AG09319 (cell line): ENCODE data around the gene PMM1.
A peak's percentile ranks its signal among the peaks of the same experiment; 100 is the strongest.
"Not testable (repeated sequence)": the region's sequence is repeated elsewhere in the genome, so short reads cannot be mapped to it uniquely, and the experiment has no call there.

ENCODE experiments used
- DNase-seq: peaks from one replicate; pipeline ENCODE4 v3.0.0-alpha.2; 2010; ENCODE audit warnings: low read depth; ENCODE audit errors: extremely low read depth
- CTCF ChIP-seq: IDR thresholded peaks from 2 replicates; pipeline ENCODE4 v1.5.1; 2011; ENCODE audit warnings: low read depth, mild to moderate bottlenecking, inconsistent platforms, low read length, moderate library complexity

Gene PMM1

DNA sequence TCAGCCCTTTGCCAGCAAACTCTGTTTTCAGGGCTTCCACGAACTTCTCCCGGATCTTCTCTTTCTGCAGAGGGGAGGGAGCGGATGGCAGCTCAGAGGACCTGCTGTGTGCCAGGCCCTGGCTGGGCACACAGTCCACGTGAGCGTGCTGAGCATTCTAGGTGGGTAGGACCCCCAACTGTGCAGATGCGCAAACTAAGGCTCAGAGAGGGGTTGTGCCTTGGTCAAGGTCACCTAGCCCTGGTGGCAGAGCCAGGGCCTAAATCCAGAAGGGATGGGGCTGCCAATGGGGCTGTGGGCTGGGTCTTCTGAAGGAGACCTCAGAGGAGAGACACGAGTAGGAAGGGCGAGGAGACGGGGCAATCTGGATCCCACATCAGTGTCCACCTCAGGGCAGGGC is 10.8 kb downstream of the PMM1 start:
- no peak for TF ChIP-seq CTCF
- no peak for DNase-seq

- no peak for DNase-seq
- TF ChIP-seq CTCF: no peak
Observed at GRCh38 chr22:41578114-41578513, 11.5 kb downstream of the PMM1 start.

- DNase-seq: no peak
- peak; percentile 44 for TF ChIP-seq CTCF
Observed at GRCh38 chr22:41576877-41577276, 12.8 kb downstream of the PMM1 start.

DNA sequence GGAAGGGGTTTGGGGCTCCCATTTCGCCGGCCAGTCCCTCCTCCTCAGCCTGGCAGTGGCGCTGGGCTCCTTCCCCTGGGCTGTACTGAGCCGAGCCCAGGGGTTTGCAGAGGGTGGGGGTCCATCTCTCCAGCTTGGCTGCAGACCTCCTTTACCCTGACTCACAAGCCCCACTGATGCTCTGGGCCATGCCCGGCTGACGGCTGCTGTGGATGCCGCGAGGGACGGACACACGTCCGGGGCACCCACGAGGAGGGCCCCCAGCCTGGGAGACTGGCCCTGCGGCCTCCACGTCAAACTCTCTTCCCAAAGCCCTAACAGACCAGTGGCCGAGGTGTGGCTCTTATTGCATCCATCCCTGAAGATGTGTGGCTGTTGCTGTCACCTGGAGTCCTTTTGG is 14.1 kb downstream of the PMM1 start:
- TF ChIP-seq CTCF: no peak
- no peak for DNase-seq

DNA sequence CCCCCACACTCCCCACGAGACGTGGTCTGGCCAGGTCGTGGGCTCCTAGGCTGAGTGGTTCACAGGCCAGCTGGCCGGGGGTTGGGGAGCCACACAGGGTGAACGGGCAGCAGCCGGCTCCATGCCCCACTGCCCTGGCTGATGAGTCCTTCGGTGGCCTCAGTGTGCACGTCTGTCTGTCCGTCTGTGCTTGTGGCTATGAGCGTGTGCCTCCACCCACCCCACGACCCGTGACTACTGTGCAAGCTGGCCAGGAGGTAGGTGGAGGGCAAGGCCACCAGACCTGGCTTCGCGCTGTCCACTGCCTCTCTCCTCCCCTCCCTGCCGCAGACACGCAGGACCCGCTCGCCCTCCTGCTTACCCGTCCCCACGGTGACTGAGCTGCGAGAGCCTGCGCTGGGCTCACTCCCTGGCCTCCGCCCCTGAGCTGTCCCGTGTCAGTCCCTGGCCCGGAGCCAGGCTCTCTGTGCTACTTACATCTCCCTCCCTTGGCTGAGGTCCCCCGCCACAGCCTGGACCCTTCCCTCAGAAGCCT is 14.7 kb downstream of the PMM1 start:
- no peak for DNase-seq
- TF ChIP-seq CTCF: no peak

DNA sequence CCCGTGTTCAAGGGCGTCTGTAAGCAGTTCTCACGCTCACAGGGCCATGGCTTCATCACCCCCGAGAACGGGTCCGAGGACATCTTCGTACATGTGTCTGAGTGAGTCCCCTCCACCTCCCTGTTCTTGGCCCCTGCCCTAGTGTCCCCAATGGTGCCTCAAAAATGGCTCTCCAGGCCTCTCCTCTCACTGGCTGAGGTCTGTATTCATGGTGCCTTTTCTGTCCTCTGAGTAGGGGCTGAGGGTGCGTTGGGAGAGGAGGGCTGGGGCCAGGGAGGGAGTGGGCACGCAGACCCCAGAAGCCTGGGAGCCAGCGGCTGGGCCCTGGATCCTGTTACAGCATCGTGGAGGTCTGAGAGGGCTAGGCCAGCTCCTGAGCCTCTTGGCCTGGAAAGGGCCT is 16.0 kb downstream of the PMM1 start:
- DNase-seq: no peak
- TF ChIP-seq CTCF: no peak

DNA sequence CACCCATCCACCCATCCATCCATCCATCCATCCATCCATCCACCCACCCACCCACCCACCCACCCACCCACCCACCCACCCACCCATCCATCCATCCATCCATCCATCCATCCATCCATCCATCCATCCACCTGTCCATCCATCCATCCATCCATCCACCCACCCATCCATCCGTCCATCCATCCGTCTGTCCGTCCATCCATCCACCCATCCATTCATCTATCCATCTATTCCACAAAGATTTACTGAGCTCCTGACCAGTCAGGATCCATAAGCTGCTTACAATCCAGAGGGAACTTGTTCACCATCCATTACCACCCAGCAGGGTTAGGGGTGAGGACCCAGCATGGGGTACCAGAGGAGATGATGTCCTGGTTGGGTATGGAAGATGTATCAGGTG is 17.3 kb downstream of the PMM1 start:
- not testable (repeated sequence) for DNase-seq

DNA sequence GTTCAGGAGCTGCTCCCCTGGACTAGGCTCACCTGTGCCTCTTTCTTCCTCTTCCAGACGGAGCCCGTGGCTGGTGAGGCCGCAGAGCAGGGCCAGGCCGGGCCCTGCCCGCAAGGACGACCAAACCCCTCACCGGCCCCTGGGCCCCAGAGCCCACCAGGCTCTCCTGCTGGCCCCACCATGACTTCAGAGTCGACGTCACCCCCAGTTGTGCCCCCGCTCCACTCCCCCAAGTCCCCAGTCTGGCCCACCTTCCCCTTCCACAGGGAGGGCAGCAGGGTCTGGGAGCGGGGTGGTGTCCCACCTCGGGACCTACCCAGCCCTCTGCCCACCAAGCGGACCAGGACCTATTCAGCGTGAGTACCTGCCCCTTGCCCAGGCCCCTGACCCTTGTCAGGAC is 17.9 kb downstream of the PMM1 start:
- no peak for TF ChIP-seq CTCF

More for the DNA sequence above, 17.9 kb downstream of the PMM1 start:
- DNase-seq: no peak
